SK-N-SH (cell line): Measurements from ENCODE around the gene ZFYVE19. TPM values are rescaled to one million over a fixed set of nuclear protein-coding genes. Genes with fewer than 3 reads are reported as not detected.

ENCODE experiments used
- CTCF ChIA-PET: fragments of 300-600, 350-600 bp; formaldehyde crosslinking; extraction: SDS; loops from one replicate; lab custom pipeline; 2021; lab: Yijun Ruan, JAX
- POLR2A ChIA-PET: fragments of 350-600 bp; sonication (Branson Sonifier 250); formaldehyde crosslinking; extraction: SDS; loops from one replicate; lab custom pipeline; 2020; ENCODE audit warnings: antibody characterized with exemption, inconsistent platforms; lab: Yijun Ruan, JAX
- DNase-seq: peaks from one replicate; pipeline ENCODE4 v3.0.0; 2012
- H2AFZ ChIP-seq: fragments of 200-600 bp; sonication (generic); 2 replicates; pipeline ENCODE4 v1.8.1; 2016; ENCODE audit warnings: antibody characterized with exemption, mild to moderate bottlenecking, low read depth
- H3F3A ChIP-seq: fragments of 200-600 bp; sonication (generic); replicated peaks from 2 replicates; pipeline ENCODE3; 2016; ENCODE audit warnings: antibody characterized with exemption, mild to moderate bottlenecking; ENCODE audit not compliant: insufficient read depth
- H3K27ac ChIP-seq, 2 experiments: fragments of 200-500 bp in 1 of 2; fragments of 200-600 bp in 1 of 2; sonication (Bioruptor generic) in 1 of 2; sonication (generic), shearing (Covaris generic) in 1 of 2; 2 replicates each; pipeline versions ENCODE4 v1.5.1 to v1.6.1; 2014 to 2016; ENCODE audit warnings: low read depth in 2 of 2, inconsistent platforms in 1 of 2, low read length in 1 of 2, mild to moderate bottlenecking in 1 of 2, mixed read lengths in 1 of 2
- H3K27me3 ChIP-seq: fragments of 200-600 bp; sonication (generic), shearing (Covaris generic); 2 replicates; pipeline ENCODE4 v1.6.1; 2016; ENCODE audit warnings: mixed run types; ENCODE audit not compliant: insufficient read depth
- H3K36me3 ChIP-seq, 2 experiments: fragments of 200-500 bp in 1 of 2; fragments of 200-600 bp in 1 of 2; sonication (Bioruptor generic) in 1 of 2; sonication (generic) in 1 of 2; replicated peaks in 1 of 2; 2 replicates each; pipeline versions ENCODE3 to v1.5.1; 2014 to 2016; ENCODE audit warnings: low read length in 1 of 2, mild to moderate bottlenecking in 1 of 2; ENCODE audit not compliant: insufficient read depth in 2 of 2, control insufficient read depth in 1 of 2
- H3K4me1 ChIP-seq, 2 experiments: fragments of 200-500 bp in 1 of 2; fragments of 200-600 bp in 1 of 2; sonication (Bioruptor generic) in 1 of 2; sonication (generic), shearing (Covaris generic) in 1 of 2; 2 replicates each; pipeline versions ENCODE4 v1.5.1 to v1.6.1; 2014 to 2016; ENCODE audit warnings: low read depth in 1 of 2, low read length in 1 of 2, mixed run types in 1 of 2; ENCODE audit not compliant: insufficient read depth in 2 of 2, control insufficient read depth in 1 of 2
- H3K4me2 ChIP-seq: fragments of 200-600 bp; sonication (generic), shearing (Covaris generic); 2 replicates; pipeline ENCODE4 v1.6.1; 2017; ENCODE audit warnings: mixed run types
- H3K4me3 ChIP-seq, 2 experiments: fragments of 200-500 bp in 1 of 2; fragments of 200-600 bp in 1 of 2; sonication (Bioruptor generic) in 1 of 2; sonication (generic), shearing (Covaris generic) in 1 of 2; 2 replicates each; pipeline versions ENCODE4 v1.5.1 to v1.8.1; 2014 to 2016; ENCODE audit warnings: low read depth in 2 of 2, inconsistent platforms in 1 of 2, low read length in 1 of 2, mild to moderate bottlenecking in 1 of 2, mixed read lengths in 1 of 2, moderate library complexity in 1 of 2
- H3K79me2 ChIP-seq: fragments of 200-600 bp; sonication (generic); 2 replicates; pipeline ENCODE4 v1.8.1; 2017; ENCODE audit warnings: mild to moderate bottlenecking; ENCODE audit not compliant: insufficient read depth
- H3K9ac ChIP-seq: fragments of 200-600 bp; sonication (generic); 2 replicates; pipeline ENCODE4 v1.6.1; 2017; ENCODE audit warnings: mixed run types
- H3K9me2 ChIP-seq: fragments of 200-600 bp; sonication (generic); 2 replicates; pipeline ENCODE4 v1.6.1; 2017; ENCODE audit warnings: mixed run types
- H3K9me3 ChIP-seq: fragments of 200-600 bp; sonication (generic); 2 replicates; pipeline ENCODE4 v1.6.1; 2017; ENCODE audit warnings: mixed run types, mild to moderate bottlenecking, moderate library complexity
- H4K20me1 ChIP-seq: fragments of 200-600 bp; sonication (generic); 2 replicates; pipeline ENCODE4 v1.6.1; 2017; ENCODE audit warnings: mild to moderate bottlenecking, mixed run types; ENCODE audit not compliant: insufficient read depth
- CHD2 ChIP-seq: fragments of 150-350 bp; IDR thresholded peaks from 2 replicates; pipeline ENCODE4 v1.6.1; 2018; ENCODE audit warnings: low read length; ENCODE audit not compliant: partially characterized antibody
- ELF1 ChIP-seq: IDR thresholded peaks from 2 replicates; pipeline ENCODE4 v1.4.0; 2012
- EP300 ChIP-seq, 2 experiments: IDR thresholded peaks; 2 replicates each; pipeline versions ENCODE4 v1.4.0 to v1.6.1; 2012; ENCODE audit warnings: borderline replicate concordance in 1 of 2, low read depth in 1 of 2, low read length in 1 of 2
- FOXJ3 ChIP-seq: sonication (generic); formaldehyde crosslinking; IDR thresholded peaks from 2 replicates; pipeline ENCODE4 v1.5.1; 2020; ENCODE audit warnings: mild to moderate bottlenecking, missing genetic modification reagents
- FOXM1 ChIP-seq: IDR thresholded peaks from 2 replicates; pipeline ENCODE4 v1.4.0; 2012; ENCODE audit warnings: low read depth, mild to moderate bottlenecking
- GATA2 ChIP-seq: sonication (generic); formaldehyde crosslinking; IDR thresholded peaks from 2 replicates; pipeline ENCODE4 v1.5.0; 2020; ENCODE audit warnings: mild to moderate bottlenecking, missing genetic modification reagents
- MEF2A ChIP-seq: IDR thresholded peaks from 2 replicates; pipeline ENCODE4 v1.4.0; 2012; ENCODE audit warnings: low read depth, borderline replicate concordance
- NRF1 ChIP-seq: IDR thresholded peaks from 2 replicates; pipeline ENCODE4 v1.6.1; 2012; ENCODE audit warnings: low read depth, mild to moderate bottlenecking, low read length
- POLR2AphosphoS5 ChIP-seq: IDR thresholded peaks from 2 replicates; pipeline ENCODE4 v1.6.1; 2012; ENCODE audit warnings: low read depth, low read length
- RAD21 ChIP-seq: IDR thresholded peaks from 2 replicates; pipeline ENCODE4 v1.6.1; 2012; ENCODE audit warnings: mild to moderate bottlenecking, low read length
- RCOR1 ChIP-seq: fragments of 150-350 bp; IDR thresholded peaks from 2 replicates; pipeline ENCODE4 v1.6.1; 2017; ENCODE audit warnings: antibody characterized with exemption, low read length
- RFX5 ChIP-seq: IDR thresholded peaks from 2 replicates; pipeline ENCODE4 v1.6.1; 2012; ENCODE audit warnings: mild to moderate bottlenecking, improper control_type of control experiment, low read length
- RXRA ChIP-seq: IDR thresholded peaks from 2 replicates; pipeline ENCODE4 v1.4.0; 2012; ENCODE audit warnings: low read depth, mild to moderate bottlenecking, borderline replicate concordance
- SIN3A ChIP-seq: IDR thresholded peaks from 2 replicates; pipeline ENCODE4 v1.6.1; 2012; ENCODE audit warnings: low read depth, mild to moderate bottlenecking, low read length, moderate library complexity, borderline replicate concordance
- TAF1 ChIP-seq: IDR thresholded peaks from 2 replicates; pipeline ENCODE4 v1.6.1; 2012; ENCODE audit warnings: low read depth, mild to moderate bottlenecking, low read length, moderate library complexity, borderline replicate concordance
- TCF12 ChIP-seq: IDR thresholded peaks from 2 replicates; pipeline ENCODE4 v1.4.0; 2012
- TEAD4 ChIP-seq: IDR thresholded peaks from 2 replicates; pipeline ENCODE4 v1.4.0; 2012; ENCODE audit warnings: mild to moderate bottlenecking, borderline replicate concordance; ENCODE audit not compliant: insufficient read depth
- YY1 ChIP-seq: IDR thresholded peaks from 2 replicates; pipeline ENCODE4 v1.4.0; 2012; ENCODE audit warnings: low read depth, mild to moderate bottlenecking
- WGBS: methylation state at CpG from one replicate; pipeline ENCODE4 v1.1.6; 2017; ENCODE audit warnings: low lambda C conversion rate; 5-methylcytosine and 5-hydroxymethylcytosine counted together
- polyA plus RNA-seq, 3 experiments: library from polyadenylated mRNA; depleted of rRNA; stranded (reverse); fragments of >200 nt; gene quantifications; 2 replicates each; pipeline ENCODE4 v1.2.3, GENCODE V29; 2012
- TF ChIP-seq, protein P1 (sequence below): IDR thresholded peaks from 2 replicates; pipeline ENCODE4 v1.4.0; 2012; ENCODE audit warnings: low read depth, borderline replicate concordance
- TF ChIP-seq, protein P2 (sequence below): fragments of 200-600 bp; sonication (generic); IDR thresholded peaks from 2 replicates; pipeline ENCODE4 v1.6.1; 2017; ENCODE audit warnings: antibody characterized with exemption, mild to moderate bottlenecking, moderate library complexity
- TF ChIP-seq, protein P3 (sequence below): IDR thresholded peaks from 2 replicates; pipeline ENCODE4 v1.4.0; 2012; ENCODE audit warnings: low read depth
- TF ChIP-seq, protein P4 (sequence below): fragments of 150-350 bp; IDR thresholded peaks from 2 replicates; pipeline ENCODE4 v1.6.1; 2017; ENCODE audit warnings: antibody characterized with exemption, low read length, low read depth, borderline replicate concordance
- TF ChIP-seq, protein P5 (sequence below): IDR thresholded peaks from 2 replicates; pipeline ENCODE4 v1.6.1; 2012; ENCODE audit warnings: mild to moderate bottlenecking, low read depth, low read length, moderate library complexity
- TF ChIP-seq, protein P6 (sequence below): fragments of 150-350 bp; IDR thresholded peaks from 2 replicates; pipeline ENCODE4 v1.6.1; 2016; ENCODE audit warnings: mild to moderate bottlenecking, low read depth, low read length

The ZFYVE19 gene
- polyA plus RNA-seq, 1 of the 3 experiments (the other 2 are of a cell fraction) = 35.5 TPM

DNA sequence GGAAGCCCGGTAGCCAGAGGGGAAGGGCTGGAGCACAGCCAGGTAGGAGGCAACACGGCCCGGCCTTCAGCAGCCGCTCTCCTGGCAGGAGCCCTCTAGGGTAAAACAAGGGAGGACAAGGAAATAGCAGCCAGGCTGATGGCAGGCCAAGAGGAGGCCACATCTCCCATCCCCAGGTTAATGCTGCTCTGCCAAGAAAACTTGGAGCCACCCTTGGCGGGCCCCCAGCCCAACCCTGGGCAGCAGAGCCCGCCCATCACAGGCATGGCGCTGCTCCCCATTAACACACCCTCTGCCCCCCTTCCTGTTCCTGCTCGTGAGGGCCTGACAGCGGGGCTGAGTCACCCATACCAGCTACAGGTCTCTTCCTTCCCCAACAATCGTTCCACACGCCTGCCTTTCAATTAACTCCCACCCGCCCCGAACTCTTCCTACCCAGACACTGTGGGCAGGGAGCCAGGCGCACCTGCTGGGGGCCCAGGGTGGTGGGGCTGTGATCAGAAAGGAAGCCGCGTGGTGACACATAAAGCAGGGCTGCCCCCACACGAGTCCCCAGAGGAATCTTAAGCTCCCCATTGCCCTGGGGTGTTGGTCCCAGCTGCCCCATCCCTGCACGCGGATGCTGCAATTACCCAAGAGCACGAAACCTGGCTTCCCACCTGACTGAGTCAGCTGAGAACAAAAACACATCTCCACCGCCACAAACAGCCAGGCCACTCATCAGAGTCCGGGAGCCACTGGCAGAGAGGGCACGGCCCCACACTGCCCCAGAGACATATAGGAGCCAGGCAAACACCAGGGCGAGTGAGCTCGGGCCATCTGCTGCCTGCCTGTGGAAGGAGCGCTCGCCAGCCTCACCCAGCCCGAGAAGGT, 37.4 kb upstream of the ZFYVE19 start, which contains the start of gene C15orf62:
TSS of gene C15orf62 (plus strand) at position 707 of the 873 bp plus-strand sequence. CDS start 516 bp downstream, outside the sequence.
- peaks cover 36 to 73% of the 10 kb centered on the region in 2 experiments; a peak in 3 of 4 replicates for H3K4me1 ChIP-seq
- ChIA-PET POLR2A (interaction anchor here (1.1 to 1.8 kb wide), 4 partner anchors 13 to 25 kb away, joined by 3 to 6 read pairs (median 4); no protein-coding TSS in a partner anchor), CTCF (interaction anchor here (1.0 to 31.8 kb wide), 4 partner anchors 9 to 24 kb away, joined by 3 to 555 read pairs (median 61); partner anchors contain the start of gene RMDN3)
- TF ChIP-seq TEAD4 (no peak), CHD2 (no peak), FOXJ3 (CRISPR knock-in tag) (no peak), ELF1 (no peak), NRF1 (no peak), RFX5 (no peak), MEF2A (no peak), RAD21 (no peak), RXRA (no peak), TCF12 (peak; percentile 44; the same call in 1 of the 2 replicates), SIN3A (peak; percentile 66; the same call in 1 of the 2 replicates), RCOR1 (peak; percentile 3; the same call in 1 of the 2 replicates), FOXM1 (no peak), YY1 (no peak), EP300 (IDR thresholded peaks at IDR 0.05; ENCODE audit: borderline replicate concordance in 1 of 2, low read depth in 1 of 2, low read length in 1 of 2) (no peak), TAF1 (no peak), GATA2 (CRISPR knock-in tag) (0 out of 2 replicates have a peak, but pooled peaks have one; percentile 11), POLR2AphosphoS5 (no peak)
- TF ChIP-seq, protein P1, sequence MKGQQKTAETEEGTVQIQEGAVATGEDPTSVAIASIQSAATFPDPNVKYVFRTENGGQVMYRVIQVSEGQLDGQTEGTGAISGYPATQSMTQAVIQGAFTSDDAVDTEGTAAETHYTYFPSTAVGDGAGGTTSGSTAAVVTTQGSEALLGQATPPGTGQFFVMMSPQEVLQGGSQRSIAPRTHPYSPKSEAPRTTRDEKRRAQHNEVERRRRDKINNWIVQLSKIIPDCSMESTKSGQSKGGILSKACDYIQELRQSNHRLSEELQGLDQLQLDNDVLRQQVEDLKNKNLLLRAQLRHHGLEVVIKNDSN = no peak
- TF ChIP-seq, protein P2, sequence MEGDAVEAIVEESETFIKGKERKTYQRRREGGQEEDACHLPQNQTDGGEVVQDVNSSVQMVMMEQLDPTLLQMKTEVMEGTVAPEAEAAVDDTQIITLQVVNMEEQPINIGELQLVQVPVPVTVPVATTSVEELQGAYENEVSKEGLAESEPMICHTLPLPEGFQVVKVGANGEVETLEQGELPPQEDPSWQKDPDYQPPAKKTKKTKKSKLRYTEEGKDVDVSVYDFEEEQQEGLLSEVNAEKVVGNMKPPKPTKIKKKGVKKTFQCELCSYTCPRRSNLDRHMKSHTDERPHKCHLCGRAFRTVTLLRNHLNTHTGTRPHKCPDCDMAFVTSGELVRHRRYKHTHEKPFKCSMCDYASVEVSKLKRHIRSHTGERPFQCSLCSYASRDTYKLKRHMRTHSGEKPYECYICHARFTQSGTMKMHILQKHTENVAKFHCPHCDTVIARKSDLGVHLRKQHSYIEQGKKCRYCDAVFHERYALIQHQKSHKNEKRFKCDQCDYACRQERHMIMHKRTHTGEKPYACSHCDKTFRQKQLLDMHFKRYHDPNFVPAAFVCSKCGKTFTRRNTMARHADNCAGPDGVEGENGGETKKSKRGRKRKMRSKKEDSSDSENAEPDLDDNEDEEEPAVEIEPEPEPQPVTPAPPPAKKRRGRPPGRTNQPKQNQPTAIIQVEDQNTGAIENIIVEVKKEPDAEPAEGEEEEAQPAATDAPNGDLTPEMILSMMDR = no peak
- TF ChIP-seq, protein P3, sequence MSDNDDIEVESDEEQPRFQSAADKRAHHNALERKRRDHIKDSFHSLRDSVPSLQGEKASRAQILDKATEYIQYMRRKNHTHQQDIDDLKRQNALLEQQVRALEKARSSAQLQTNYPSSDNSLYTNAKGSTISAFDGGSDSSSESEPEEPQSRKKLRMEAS = no peak
- TF ChIP-seq, protein P4, sequence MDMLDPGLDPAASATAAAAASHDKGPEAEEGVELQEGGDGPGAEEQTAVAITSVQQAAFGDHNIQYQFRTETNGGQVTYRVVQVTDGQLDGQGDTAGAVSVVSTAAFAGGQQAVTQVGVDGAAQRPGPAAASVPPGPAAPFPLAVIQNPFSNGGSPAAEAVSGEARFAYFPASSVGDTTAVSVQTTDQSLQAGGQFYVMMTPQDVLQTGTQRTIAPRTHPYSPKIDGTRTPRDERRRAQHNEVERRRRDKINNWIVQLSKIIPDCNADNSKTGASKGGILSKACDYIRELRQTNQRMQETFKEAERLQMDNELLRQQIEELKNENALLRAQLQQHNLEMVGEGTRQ = no peak
- TF ChIP-seq, protein P5, sequence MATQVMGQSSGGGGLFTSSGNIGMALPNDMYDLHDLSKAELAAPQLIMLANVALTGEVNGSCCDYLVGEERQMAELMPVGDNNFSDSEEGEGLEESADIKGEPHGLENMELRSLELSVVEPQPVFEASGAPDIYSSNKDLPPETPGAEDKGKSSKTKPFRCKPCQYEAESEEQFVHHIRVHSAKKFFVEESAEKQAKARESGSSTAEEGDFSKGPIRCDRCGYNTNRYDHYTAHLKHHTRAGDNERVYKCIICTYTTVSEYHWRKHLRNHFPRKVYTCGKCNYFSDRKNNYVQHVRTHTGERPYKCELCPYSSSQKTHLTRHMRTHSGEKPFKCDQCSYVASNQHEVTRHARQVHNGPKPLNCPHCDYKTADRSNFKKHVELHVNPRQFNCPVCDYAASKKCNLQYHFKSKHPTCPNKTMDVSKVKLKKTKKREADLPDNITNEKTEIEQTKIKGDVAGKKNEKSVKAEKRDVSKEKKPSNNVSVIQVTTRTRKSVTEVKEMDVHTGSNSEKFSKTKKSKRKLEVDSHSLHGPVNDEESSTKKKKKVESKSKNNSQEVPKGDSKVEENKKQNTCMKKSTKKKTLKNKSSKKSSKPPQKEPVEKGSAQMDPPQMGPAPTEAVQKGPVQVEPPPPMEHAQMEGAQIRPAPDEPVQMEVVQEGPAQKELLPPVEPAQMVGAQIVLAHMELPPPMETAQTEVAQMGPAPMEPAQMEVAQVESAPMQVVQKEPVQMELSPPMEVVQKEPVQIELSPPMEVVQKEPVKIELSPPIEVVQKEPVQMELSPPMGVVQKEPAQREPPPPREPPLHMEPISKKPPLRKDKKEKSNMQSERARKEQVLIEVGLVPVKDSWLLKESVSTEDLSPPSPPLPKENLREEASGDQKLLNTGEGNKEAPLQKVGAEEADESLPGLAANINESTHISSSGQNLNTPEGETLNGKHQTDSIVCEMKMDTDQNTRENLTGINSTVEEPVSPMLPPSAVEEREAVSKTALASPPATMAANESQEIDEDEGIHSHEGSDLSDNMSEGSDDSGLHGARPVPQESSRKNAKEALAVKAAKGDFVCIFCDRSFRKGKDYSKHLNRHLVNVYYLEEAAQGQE = no peak
- TF ChIP-seq, protein P6, sequence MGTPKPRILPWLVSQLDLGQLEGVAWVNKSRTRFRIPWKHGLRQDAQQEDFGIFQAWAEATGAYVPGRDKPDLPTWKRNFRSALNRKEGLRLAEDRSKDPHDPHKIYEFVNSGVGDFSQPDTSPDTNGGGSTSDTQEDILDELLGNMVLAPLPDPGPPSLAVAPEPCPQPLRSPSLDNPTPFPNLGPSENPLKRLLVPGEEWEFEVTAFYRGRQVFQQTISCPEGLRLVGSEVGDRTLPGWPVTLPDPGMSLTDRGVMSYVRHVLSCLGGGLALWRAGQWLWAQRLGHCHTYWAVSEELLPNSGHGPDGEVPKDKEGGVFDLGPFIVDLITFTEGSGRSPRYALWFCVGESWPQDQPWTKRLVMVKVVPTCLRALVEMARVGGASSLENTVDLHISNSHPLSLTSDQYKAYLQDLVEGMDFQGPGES = no peak

More for the DNA sequence above, 37.4 kb upstream of the ZFYVE19 start, which contains the start of gene C15orf62:
- no peaks in the 10 kb centered on the region for H3K27me3 ChIP-seq
- no peaks in the 10 kb centered on the region for H4K20me1 ChIP-seq
- no peak within 1 kb of the TSS for H2AFZ ChIP-seq
- H3K9me3 ChIP-seq = no peaks in the 10 kb centered on the region
- H3K79me2 ChIP-seq = no peaks in the 10 kb centered on the region
- 37% methylated on average over 16 of the region's 28 CpGs for WGBS
- H3K27ac ChIP-seq = peak within 1 kb of the TSS; percentile 39 to 83
- peaks cover 12% of the 10 kb centered on the region for H3F3A ChIP-seq
- no peak within 1 kb of the TSS for H3K9ac ChIP-seq
- no peak within 1 kb of the TSS for H3K4me3 ChIP-seq
- H3K9me2 ChIP-seq = no peaks in the 10 kb centered on the region
- H3K4me2 ChIP-seq = peak within 1 kb of the TSS; percentile 59; the same call in 1 of the 2 replicates
- peak; percentile 75 for DNase-seq
- peaks cover under 1 to 25% of the 10 kb centered on the region in 2 experiments for H3K36me3 ChIP-seq
